GM21723 (cell line): ENCODE measurements around the gene ARMC9.

Source experiments
- ATAC-seq: cut with Tn5 transposase; IDR thresholded peaks from one replicate; pipeline ENCODE4 v1.9.1; 2021; ENCODE audit warnings: mild to moderate bottlenecking, moderate library complexity; ENCODE audit not compliant: unreplicated experiment

The ARMC9 gene

DNA sequence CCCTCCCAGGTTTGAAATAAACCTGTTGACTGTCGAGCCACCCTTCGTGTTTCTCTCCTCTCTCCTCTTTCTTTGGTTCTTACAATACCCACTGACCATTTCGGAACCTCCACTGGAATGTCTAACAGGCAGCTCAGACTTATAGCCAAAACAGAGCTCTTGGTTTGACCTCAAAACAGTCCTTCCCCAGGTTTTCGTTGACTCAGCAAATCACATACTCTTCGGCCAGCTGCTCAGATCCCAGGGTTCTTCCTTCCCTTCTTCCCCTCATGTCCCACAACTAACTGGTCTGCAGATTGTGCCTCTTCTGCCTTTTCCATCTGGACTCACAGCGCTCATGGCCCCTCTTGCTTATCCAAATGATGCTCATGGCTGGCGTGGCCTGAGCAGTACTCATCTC is 4.7 kb downstream of the ARMC9 start:
- no peak for ATAC-seq

GRCh38 chr2:231204146-231204545 is 5.7 kb downstream of the ARMC9 start:
- no peak for ATAC-seq

GRCh38 chr2:231204581-231204980 is 6.2 kb downstream of the ARMC9 start:
- no peak for ATAC-seq

GRCh38 chr2:231207734-231208133 is 9.3 kb downstream of the ARMC9 start:
- no peak for ATAC-seq

DNA sequence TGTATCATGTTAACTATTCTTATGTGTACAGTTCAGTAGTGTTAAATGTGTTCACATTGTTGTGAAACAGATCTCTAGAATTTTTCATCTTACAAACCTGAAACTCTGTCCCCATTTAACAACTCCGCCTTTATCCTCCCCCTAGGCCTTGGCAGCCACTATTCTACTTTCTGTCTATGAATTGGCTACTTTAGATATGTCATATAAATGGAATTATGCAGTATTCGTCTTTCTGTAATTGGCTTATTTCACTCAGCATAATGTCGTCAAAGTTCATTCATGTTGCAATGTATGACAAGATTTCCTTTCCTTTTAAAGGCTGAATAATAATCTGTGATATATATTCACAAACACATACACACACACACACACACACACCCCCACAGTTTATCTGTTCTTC is 12.4 kb downstream of the ARMC9 start:
- ATAC-seq: no peak

- ATAC-seq: no peak
Measured at GRCh38 chr2:231211486-231211885, 13.1 kb downstream of the ARMC9 start.

GRCh38 chr2:231212329-231212845 is 14.0 kb downstream of the ARMC9 start:
- ATAC-seq: no peak

DNA sequence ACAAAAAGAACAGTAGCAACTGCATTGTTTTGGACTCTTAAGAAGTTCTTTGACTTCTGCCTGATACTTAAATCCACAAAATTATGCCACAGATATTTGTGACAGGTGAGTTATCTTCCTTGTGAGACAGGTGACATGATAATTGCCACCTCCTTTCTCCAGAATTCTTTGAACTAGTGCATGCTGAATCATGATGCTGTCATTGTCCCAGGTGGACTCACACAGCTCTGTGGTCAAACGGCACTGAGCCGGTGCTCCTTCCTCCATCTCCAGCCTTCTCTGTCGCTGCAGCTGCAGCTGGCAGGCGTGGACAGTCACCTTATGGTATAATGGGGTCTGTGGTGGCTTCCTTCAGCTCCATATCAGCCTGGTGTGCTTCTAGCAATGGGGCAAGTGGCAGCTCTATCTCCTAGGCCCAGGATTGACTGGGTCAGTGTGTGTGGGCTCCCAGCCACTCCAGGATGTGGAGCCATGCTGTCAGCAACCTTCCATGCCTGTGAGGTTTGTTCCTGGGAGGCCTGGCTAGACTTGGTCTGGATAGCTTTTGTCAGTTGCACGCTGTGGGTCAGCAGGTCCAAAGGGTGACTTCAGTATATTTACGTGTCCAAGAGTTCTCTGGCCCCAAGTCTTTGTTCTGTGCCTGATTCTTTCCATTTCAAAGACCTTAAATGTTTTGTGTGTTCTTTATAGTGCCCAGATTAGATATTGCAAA is 15.7 kb downstream of the ARMC9 start:
- no peak for ATAC-seq

- ATAC-seq: no peak
Measured at GRCh38 chr2:231218366-231218765, 19.9 kb downstream of the ARMC9 start.

GRCh38 chr2:231219289-231219688 is 20.9 kb downstream of the ARMC9 start:
- ATAC-seq: no peak

DNA sequence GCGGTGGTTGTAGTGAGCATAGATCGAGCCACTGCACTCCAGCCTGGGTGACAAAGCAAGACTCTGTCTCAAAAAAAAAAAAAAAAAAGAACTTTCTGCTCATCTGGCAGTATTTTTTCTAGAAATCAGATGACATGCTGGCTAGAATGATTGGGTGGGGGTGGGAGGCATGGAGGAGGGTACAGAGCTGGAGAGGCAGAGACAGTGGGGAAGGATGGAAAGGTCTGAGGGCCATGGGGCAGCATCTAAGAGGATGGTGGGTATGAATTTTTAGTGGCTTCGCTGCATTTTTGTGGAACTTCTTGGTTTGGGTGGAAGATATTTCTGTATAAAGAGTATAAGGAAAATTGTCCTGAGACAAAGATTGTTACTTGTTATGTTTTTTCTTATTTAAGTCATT is 23.3 kb downstream of the ARMC9 start:
- ATAC-seq: no peak

DNA sequence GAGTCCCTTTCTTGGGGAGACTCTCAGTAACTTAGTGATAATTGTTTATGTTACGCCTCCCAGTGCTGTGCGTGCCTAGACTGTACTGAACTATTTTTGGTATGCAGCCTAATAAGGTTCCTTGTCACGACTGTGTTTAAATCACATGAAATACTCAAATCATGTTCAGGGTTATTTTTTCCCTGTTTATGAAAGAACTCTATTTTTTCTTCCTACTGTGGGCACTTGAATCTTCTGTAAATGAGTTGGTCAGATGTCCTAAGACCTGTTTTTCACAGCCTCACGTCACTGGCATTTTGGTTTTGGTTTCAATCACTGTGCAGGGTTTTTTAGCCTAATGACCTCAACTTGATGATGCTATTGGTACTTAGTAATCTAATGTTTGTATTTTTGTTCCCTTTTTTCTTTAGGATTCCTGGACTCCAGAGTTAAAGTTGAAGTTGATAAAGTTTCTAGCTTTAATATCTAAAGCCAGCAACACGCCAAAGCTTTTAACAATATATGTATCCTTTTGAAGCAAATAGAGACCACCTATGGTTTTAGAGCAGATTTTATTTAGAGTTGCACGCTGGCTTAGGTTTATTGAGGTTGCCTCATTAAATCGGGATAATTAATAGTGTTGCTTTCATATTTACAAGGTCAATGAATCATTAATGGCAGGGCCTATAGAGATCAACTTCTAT is 24.0 kb downstream of the ARMC9 start:
- ATAC-seq: peak; percentile 76

GRCh38 chr2:231223001-231223375 is 24.6 kb downstream of the ARMC9 start:
- ATAC-seq: no peak

DNA sequence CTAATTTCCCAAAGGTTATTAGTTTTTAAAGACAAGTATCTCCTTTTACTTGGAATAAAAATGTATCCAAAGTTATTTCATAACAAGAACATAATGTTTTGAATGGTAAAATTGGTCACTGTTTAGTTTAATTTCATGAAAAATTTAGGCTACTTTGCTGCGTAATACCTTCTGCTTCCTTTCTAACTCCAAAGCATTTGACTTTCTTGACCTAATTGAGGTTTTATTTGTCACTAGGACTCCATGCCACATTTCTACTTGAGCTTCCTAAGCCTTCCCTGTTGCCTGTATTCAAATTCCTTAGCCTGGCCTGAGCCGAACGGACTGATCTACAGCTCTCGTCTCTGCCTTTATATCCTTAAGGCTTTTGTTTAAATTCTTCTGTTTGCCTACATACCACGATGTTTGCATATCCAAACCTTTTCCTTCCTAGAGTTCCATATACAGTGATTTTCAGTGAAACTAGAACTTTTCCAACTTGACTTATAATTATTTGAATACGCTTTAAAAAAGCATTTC is 25.1 kb downstream of the ARMC9 start:
- no peak for ATAC-seq

- peak; percentile 61 for ATAC-seq
Measured at GRCh38 chr2:231227310-231228162, 29.1 kb downstream of the ARMC9 start.

- ATAC-seq: peak; percentile 75
Measured at GRCh38 chr2:231228223-231228622, 29.8 kb downstream of the ARMC9 start.

DNA sequence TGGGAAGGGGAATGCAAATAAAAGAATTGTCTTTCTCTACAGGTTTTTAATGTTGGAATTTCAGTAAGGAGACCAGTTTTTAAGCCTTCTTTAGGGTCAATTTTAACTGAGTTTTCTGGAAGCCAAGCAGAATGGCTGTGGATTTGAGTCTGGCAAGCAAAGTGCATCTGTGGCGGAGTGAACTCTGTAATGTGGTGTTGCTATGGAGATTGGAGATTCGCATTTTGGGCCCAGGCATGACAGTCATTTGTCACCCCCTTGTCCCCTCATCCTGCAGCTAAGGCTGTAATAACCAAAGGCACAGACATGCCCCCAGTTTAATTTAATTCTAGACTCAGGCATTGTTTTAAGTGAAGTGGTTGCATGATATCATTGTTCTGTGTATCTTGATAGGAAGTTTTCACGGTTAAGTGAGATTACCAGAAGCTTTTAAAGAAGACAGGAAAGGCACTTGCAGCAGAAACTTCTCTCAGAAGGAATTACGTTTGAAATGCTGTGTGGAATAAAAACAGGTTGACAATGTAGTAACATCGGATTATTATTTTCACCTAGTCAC is 30.6 kb downstream of the ARMC9 start:
- no peak for ATAC-seq

DNA sequence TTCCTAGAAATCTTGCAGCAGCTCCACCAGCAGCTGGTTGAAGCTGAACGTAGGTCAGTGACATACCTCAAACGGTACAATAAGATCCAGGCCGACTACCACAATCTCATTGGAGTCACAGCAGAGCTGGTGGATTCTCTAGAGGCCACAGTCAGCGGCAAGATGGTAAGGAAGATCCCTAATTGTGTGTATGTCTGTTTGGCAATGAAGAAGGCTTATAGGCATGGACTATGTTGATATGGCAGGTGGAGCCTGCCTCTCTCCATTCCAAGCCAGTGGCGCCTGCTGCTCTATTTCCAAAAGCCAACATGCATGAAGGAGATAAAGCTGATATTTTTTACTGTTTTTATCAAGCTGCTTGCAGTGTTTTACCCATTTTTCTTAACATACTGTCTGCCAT is 36.8 kb downstream of the ARMC9 start:
- ATAC-seq: no peak

GRCh38 chr2:231238689-231239088 is 40.3 kb downstream of the ARMC9 start:
- ATAC-seq: no peak

- ATAC-seq: no peak
Measured at GRCh38 chr2:231239751-231240150, 41.3 kb downstream of the ARMC9 start.
